DMS53 treated with DMSO at 0.1 percent for 48 hours (cell line): Measurements from ENCODE around the gene TAS1R3.

ENCODE experiments used
- DNase-seq: peaks from one replicate; lab custom pipeline; 2025; ENCODE audit not compliant: unreplicated experiment; lab: John Stamatoyannopoulos, UW

Gene TAS1R3

DNA sequence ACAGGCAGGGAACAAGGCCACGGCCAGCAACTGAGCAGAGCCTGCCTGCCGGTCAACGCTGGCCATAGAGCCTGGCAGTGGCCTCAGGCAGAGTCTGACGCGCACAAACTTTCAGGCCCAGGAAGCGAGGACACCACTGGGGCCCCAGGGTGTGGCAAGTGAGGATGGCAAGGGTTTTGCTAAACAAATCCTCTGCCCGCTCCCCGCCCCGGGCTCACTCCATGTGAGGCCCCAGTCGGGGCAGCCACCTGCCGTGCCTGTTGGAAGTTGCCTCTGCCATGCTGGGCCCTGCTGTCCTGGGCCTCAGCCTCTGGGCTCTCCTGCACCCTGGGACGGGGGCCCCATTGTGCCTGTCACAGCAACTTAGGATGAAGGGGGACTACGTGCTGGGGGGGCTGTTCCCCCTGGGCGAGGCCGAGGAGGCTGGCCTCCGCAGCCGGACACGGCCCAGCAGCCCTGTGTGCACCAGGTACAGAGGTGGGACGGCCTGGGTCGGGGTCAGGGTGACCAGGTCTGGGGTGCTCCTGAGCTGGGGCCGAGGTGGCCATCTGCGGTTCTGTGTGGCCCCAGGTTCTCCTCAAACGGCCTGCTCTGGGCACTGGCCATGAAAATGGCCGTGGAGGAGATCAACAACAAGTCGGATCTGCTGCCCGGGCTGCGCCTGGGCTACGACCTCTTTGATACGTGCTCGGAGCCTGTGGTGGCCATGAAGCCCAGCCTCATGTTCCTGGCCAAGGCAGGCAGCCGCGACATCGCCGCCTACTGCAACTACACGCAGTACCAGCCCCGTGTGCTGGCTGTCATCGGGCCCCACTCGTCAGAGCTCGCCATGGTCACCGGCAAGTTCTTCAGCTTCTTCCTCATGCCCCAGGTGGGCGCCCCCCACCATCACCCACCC is at the start of gene TAS1R3:
TSS of gene TAS1R3 (plus strand) at position 213 of the 898 bp plus-strand sequence. CDS start at position 279, 66 bp downstream.
- DNase-seq: peak; percentile 46

DNA sequence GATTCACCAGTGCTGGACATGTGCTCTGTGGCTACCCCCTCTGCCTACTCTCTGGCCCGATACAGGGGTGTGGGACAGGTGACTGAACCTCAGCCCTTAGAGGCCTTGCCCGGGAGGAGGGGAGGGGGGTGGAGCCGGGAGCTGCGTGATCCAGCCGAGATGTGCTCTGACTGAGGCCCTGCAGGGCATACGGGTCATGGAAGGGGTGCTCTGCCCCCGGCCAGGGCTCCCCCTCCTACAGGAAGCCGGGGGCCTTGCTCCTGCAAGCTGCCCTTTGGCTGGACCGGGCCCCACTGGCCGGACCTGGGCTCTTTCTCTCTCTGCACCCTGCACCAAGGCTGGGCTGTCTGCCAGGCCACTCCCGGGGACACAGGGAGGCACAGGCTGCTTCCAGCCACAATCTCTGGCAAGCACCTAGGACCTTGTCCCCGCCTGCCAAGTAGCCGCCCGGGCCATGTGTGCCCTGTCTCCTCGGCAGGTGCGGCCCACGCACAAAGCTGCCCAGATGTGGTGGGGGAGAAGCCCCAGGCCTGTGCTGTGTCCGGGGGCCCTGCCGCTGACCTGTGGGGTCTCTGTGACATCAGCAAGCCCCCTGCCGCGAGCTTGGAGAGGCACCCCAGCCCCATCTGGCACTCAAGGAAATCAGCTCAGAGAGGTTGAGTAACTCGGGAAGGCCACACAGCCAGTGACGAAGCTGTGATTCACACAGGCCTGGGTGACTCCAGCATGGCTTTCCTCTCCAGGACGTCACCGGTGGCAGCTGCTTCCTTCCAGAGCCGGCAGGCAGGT is 49.4 kb upstream of the TAS1R3 start:
- peak; percentile 58 for DNase-seq

DNA sequence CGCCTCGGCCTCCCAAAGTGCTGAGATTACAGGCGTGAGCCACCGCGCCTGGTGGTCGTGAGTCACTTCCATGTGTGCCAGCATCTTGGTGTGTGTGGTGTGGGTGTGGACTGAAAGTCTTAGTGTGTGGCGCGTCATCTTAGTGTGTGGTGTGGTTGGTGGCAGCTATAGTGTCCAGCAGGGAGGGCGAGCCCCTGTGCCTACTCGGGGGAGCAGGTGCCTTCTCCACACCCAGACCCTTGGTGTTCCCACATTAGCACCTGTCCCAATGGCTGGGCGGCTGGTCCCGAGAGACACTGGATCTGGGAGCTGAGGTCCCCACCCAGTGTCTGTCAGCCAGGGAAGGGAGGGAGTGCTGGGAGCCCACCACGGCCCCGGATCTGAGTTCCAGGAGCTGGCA is 48.1 kb upstream of the TAS1R3 start:
- no peak for DNase-seq

DNA sequence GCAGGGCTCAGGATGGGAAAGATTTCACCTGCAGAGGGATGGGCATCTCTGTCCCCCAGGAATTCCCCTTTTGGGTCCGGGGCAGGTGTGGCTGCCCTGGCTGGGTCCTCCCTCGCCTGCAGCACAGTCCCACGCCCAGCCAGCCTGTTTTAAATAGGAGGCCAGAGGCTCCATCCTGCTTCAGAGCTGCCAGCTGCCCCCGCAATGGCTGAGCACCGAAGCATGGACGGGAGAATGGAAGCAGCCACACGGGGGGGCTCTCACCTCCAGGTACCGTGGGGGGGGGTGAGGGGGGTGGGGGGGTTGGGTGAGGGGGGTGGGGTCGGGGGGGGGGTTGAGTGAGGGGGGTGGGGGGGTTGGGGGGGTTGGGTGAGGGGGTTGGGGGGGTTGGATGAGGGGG is 47.3 kb upstream of the TAS1R3 start:
- DNase-seq: no peak

DNA sequence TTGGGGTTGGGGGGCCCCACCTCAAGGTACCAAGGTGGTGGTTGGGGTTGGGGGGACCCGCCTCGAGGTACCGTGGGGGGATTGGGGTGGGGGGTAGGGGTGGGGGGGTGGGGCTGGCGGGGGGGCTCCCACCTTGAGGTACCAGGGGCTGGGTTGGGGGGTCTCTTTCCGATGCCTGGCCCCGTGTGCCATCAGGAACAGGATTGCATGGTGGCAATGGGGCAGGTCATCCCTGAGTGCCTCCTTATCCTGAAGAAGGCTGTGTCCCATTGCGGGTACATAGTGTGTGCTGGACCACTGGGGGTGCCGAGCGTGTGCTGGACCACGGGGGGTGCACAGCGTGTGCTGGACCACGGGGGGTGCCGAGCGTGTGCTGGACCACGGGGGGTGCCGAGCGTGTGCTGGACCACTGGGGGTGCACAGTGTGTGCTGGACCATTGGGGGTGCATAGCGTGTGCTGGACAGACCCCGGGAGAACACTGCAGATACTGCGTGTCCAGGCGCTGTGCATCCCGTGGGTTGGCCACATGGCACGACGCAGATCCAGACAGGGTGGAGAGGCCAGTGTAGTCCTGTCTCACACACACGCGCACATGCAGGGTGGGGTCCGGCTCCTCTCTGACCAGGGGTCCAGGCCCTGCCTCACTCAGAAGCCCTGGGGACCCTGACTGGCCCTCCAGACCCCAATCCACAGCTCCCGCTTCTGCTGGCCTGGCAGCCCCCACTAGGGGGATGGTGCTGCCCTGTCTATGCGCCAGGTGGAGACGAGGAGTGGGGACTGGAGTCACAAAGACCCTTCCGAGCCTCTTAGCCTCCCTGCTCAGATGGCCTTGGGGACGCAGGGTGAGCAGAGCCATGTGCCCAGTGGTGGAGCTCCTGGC is 46.6 kb upstream of the TAS1R3 start:
- no peak for DNase-seq

DNA sequence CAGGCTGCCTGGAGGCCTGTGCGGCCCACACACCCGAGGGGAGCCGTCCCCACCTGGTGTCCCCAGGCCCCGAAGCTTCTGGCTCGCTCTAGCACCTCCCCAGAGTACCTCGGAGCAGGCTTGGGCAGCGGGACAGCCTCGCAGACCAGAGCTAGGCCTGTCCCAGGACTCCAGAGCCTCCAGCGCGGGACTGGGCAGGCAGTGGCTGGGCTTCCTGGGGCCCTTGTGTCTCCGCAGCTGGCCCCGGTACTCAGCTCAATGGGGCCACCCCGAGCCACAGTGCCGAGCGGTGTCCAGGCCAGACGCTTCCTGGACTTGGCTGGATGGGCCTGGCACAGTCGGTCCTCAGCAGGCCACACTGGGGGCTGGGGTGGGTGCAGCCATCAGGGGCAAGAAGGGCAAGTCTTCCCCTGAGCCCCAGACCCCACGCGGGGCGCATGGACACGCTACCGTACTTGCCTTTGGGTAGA is 45.9 kb upstream of the TAS1R3 start:
- no peak for DNase-seq

DNA sequence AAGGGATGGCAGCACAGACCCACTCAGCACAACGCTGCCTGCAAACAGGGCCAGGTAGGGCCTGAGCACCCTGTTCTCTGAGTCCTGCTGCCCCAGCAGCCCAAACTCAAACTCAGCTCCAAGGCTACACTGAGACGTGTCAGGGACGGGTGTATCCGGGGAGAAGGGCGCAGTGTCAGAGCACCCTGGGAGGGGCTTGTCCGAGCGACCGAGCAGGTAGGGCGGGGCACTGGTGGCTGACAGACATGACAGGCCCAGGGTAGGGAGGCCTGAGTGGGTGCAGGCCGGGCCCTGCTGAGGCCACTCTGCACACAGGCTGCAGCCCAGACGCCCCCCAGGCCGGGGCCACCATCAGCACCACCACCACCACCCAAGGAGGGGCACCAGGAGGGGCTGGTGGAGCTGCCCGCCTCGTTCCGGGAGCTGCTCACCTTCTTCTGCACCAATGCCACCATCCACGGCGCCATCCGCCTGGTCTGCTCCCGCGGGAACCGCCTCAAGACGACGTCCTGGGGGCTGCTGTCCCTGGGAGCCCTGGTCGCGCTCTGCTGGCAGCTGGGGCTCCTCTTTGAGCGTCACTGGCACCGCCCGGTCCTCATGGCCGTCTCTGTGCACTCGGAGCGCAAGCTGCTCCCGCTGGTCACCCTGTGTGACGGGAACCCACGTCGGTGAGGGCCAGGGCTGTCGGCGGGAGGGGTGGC is 45.3 kb upstream of the TAS1R3 start:
- no peak for DNase-seq

DNA sequence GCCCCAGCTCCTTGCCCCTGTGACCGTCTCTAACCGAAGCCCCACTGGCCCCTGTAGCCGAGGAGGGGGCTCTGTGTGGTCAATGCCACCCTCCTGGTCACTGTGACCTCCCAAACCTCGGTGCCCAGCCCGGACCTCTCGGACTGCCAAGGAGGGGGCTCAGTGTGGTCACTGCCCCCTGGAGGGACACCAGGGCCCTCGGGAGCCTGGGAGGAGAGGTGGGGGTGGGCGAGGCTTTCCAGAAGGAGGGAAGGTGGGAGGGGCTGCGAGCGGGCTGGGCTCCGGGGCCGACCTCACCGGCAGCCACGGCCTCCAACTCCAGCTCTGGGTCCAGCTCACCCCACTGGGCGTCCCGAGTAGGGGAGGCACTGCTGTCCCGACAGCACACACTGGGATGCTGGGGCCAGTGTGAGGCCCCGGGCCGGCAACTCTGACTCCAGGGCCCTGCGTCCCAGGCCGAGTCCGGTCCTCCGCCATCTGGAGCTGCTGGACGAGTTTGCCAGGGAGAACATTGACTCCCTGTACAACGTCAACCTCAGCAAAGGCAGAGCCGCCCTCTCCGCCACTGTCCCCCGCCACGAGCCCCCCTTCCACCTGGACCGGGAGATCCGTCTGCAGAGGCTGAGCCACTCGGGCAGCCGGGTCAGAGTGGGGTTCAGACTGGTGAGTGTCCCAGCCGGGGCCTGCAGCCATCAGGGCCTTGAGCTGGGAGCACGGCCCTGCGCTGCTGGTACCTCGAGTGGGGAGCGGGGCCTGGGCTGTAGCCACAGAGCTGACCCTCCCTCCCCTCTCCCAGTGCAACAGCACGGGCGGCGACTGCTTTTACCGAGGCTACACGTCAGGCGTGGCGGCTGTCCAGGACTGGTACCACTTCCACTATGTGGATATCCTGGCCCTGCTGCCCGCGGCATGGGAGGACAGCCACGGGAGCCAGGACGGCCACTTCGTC is 44.5 kb upstream of the TAS1R3 start:
- no peak for DNase-seq

DNA sequence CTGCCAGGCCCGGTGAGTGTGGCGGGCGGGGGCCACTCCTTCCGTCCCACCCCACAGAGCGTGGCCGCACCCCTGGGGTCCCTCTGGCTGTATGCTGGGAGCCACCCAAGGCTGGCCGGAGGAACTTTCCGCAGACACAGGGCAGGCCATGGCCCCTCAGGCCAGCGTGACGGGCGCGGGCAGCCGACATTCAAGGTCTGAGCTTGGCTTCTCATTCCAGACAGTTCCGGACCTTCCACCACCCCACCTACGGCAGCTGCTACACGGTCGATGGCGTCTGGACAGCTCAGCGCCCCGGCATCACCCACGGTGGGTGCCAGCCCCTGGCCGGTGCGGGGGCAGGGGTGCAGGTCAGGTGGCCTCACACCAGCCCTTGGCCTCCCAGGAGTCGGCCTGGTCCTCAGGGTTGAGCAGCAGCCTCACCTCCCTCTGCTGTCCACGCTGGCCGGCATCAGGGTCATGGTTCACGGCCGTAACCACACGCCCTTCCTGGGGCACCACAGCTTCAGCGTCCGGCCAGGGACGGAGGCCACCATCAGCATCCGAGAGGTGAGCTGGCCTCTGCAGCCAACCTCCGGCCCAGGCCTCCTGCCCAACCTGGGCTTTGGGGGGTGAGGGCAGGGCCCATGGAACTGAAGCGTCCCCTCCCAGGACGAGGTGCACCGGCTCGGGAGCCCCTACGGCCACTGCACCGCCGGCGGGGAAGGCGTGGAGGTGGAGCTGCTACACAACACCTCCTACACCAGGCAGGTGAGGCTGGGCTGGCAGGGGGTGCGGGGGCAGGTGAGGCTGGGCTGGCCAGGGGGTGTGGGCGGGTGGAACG is 43.6 kb upstream of the TAS1R3 start:
- DNase-seq: no peak

DNA sequence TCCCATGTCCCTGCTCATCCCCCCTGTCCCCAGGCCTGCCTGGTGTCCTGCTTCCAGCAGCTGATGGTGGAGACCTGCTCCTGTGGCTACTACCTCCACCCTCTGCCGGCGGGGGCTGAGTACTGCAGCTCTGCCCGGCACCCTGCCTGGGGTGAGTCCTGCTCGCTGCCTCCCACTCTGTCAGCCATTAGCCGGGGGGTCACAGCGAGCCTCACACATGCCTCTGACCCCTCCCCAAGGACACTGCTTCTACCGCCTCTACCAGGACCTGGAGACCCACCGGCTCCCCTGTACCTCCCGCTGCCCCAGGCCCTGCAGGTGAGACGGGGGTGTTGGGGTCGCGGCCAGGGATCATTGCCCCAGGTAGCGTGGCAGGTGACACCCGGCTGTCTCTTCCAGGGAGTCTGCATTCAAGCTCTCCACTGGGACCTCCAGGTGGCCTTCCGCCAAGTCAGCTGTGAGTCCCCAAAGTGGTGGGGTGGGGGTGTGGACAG is 40.8 kb upstream of the TAS1R3 start:
- peak; percentile 45 for DNase-seq

DNA sequence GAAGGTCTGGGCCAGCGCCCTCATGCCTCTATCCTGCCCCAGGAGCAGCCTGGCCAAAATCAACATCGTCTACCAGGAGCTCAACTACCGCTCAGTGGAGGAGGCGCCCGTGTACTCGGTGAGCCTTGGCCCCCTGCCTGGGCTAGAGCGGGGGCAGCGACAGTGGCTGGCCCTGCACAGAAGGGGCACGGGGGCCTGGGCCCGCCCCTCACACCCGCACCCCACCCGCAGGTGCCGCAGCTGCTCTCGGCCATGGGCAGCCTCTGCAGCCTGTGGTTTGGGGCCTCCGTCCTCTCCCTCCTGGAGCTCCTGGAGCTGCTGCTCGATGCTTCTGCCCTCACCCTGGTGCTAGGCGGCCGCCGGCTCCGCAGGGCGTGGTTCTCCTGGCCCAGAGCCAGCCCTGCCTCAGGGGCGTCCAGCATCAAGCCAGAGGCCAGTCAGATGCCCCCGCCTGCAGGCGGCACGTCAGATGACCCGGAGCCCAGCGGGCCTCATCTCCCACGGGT is 40.0 kb upstream of the TAS1R3 start:
- DNase-seq: no peak

DNA sequence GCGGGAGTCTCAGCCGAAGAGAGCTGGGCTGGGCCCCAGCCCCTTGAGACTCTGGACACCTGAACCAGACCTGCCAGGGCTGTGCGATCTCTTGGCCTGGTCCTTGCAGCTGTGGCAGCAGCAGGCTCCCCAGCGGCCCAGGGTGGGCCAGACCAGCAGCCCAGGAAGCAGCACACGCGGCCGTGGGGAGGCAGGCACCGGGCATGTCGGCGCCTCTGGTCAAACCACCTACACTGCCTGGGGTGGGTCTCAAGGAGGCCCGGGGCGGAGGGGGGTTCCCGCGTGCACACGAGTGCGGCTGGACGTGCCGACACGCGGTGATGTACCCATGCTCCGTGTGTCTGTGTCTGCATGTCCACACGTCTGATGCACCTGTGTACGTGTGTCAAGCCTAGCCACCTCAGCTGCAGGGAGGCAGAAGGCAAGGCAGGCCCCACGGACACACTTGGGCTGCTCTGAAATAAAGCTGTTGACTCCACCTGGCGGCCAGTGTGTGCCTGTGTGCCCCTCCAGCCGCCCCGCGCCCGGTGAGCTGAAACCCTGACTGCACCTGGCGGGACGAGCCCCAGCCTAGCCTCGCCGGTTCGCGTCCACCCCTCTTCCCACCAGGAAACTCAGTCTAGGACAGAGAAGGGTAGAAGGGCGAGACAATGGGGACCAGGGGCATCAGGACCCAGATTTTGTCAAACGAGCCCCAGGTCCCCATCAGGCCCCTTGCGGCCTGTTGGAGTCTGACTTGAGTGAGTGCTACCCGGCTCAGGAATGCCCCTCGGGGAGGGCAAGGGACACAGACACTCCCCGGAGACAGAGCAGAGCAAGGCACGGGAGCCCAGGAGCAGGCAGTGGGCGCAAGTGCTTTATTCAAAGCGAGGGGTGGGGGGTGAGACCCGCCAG is 39.3 kb upstream of the TAS1R3 start:
- DNase-seq: peak; percentile 83

DNA sequence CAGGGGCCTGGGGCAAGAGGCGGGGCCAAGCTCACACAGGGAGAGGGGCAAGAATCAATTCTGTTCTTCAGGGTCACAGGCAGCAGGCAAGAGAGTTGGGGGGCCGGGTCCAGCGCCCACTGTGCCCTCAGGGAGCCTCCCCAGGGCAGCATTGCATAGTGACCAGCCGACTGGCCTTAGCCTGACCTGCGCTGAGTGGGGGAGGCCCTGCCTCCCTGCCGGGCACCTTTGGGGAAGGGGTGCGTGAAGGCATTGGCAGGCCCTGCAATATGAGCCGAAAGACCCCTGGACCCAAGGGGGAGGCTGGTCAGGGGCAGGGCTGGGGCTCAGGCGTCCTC is 38.7 kb upstream of the TAS1R3 start:
- DNase-seq: no peak

DNA sequence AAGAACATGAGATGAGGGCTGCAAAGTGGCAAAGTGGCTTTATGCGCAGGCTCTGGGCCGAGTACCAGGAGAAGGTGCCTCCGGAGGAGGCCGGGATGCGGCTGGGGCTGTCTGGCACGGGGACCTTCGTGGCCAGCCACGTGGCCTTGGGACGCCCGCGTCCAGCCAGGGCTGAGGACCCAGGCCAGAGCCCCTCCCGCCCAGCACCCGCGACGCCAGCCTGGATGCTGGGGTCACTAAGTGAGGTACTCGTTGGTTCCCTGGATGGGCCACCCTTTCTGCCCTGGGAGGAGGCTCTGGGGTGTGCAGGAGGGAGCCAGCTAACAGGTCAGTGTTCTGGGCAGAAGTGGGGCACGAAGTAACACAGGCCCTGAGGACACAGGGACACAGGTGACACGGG is 38.2 kb upstream of the TAS1R3 start:
- DNase-seq: no peak

DNA sequence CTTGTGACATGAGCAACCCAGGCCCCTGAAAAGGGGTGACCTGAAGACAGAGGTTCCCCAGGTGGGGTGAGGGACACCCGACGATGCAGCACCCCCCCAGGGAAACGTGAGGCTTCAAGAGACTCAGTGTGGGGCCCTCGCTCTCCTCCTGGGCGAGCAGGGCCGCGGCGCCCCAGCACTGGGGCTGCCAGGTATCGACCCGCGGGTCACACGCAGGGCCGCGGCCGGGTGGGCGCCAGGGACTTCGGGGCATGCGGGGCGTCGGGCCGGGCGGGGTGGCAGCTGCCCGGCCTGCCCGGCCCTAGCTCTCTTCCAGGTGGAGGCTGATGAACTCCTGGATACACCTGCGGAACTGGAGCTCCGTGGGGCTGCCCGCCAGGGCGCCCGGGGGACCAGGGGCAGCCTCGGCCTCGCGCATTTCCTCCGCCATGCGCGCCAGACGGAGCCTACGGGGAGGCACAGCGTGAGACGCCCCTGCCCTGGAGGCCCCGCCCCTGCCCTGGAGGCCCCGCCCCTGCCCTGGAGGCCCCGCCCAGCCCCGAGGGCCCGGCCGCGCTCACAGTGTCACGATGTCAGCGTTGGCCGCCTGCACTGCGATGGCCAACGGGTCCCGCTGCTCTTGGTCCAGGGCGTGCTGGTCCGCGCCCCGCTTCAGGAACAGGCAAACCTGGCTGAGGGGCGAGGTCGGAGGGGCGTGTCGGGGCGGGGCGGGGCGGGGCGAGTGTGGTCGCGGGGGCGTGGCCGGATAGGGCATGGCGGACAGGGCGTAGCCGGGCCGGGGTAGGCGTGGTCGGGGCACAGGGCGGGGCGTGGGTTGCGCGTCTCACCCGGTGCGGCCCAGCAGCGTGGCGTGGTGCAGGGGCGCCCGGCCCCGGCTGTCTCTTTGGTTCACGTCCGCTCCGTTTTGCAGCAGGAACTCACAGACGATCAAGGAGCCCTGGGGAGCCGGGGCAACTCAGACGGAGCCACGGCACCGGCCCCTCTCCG is 37.5 kb upstream of the TAS1R3 start:
- DNase-seq: no peak
